Hair follicle dermal papilla cell (primary cell): ENCODE results near the gene CERS6. TPM values are rescaled to one million over a fixed set of nuclear protein-coding genes. Genes with fewer than 3 reads are reported as not detected.

Experiments used
- small RNA-seq: library from RNA; depleted of rRNA; stranded (forward); fragments of <200 nt; gene quantifications from one replicate; pipeline ENCODE3, GENCODE V24; 2012
- total RNA-seq: library from RNA; depleted of rRNA; stranded (reverse); fragments of >200 nt; gene quantifications from 2 replicates; pipeline ENCODE4 v1.2.3, GENCODE V29; 2012

The CERS6 gene, protein sequence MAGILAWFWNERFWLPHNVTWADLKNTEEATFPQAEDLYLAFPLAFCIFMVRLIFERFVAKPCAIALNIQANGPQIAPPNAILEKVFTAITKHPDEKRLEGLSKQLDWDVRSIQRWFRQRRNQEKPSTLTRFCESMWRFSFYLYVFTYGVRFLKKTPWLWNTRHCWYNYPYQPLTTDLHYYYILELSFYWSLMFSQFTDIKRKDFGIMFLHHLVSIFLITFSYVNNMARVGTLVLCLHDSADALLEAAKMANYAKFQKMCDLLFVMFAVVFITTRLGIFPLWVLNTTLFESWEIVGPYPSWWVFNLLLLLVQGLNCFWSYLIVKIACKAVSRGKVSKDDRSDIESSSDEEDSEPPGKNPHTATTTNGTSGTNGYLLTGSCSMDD
- total RNA-seq, result 19.0 and 21.0 TPM in 2 replicates

DNA sequence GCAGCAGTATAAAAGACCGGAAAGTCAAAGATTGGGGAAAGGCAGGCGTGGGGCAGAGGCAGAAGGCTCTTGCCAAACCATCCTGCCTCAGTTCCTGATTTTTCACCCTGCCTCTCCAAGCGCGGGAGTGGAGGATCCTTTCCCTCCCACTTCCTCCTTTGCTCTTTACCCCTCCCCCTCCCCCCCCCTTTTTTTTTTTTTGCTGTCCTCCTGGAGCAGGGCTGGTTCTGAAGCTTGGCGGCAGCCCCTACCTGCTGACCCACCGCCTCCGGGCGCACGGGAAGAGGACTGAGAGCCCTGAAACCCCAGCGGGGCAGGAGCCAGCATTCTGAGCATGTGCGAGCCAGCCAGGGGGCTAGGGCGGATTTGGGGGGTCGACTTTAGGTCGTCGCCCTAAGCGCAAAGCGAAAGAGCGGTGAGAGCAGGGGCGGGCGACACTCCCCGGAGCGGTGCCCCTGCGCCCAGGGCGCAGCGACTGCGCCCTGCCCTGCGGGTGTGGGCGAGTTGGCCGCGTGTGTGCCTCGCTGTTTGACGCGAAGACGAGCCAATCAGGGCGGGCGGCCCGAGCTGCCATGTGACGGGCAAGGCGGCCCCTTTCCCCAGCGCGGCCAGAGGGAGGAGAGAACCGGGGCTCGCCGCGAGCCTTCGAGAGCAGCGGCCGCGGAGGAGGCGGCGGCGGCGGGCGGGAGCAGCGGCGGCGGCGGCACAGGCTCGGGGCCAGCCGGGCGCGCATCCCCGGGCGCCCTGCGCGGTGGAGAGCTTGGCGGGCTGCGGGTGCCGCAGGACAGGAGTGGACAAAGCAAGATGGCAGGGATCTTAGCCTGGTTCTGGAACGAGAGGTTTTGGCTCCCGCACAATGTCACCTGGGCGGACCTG is at the start of gene CERS6:
TSS of gene CERS6 (plus strand) at position 628 of the 876 bp plus-strand sequence. CDS start at position 805, 177 bp downstream.

DNA sequence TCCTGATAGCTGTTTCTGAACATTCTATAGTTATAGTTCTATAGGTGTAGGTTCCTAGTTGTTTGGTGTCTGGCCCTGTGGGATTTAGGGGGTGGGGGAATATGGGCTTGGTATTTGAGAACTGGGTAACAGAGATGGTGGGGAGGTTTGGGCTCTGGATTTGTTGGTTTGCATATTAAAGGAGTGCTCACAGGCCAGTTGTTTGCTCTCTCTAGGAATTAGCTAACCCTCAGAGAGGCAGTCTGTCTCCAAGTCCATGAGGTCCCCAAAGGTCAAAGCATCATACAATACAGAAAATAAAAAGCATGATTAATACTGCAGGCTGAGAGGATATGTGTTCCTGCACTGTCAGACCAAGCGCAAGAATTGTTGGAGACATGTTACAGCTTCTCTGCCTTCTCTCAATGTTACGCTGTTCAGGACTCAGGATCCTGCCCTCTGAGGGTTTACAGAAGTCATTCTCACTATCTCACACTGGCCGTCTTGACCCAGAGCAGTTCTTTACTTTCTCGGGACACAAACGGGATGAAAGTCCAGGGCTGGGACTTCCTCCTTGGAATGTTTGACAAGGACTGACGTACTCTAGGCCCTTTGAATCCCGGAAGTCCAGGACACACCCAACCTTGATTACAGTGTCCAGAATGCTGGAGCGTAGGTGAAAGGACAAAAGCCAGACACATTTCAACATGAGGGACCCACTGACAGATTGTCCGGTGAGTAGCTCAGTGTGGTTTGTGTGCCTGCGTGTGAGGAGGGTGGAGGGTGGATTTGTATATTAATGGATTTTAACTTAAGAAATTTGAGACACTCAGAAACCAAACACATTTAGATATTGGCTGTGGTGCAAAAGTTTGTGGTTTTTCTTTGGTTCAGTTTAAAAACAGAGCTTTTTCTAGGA is 346.1 kb downstream of the CERS6 start, which contains the start of gene NOSTRIN:
TSS of gene NOSTRIN (plus strand) at position 677 of the 898 bp plus-strand sequence. CDS start at position 687, 10 bp downstream.

Small RNA genes within 50 kb of the gene (small RNA-seq; reads per million reads assigned to genes)
- gene MIR4774, result not detected
- not detected for gene RN7SL813P
- not detected for gene RNU6-766P

Other genes starting within 250 kb of the CERS6 start
- 19.5 and 19.8 TPM in 2 replicates for gene STK39, start 208.7 kb upstream of the CERS6 start, total RNA-seq